Measurements from ENCODE around the gene CREBRF. TPM values are rescaled to one million over a fixed set of nuclear protein-coding genes. Genes with fewer than 3 reads are reported as not detected.

The CREBRF gene
- total and polyA plus RNA-seq, 2 of the 4 experiments (the other 2 are of a cell fraction), result 3.2 to 16.1 TPM

DNA sequence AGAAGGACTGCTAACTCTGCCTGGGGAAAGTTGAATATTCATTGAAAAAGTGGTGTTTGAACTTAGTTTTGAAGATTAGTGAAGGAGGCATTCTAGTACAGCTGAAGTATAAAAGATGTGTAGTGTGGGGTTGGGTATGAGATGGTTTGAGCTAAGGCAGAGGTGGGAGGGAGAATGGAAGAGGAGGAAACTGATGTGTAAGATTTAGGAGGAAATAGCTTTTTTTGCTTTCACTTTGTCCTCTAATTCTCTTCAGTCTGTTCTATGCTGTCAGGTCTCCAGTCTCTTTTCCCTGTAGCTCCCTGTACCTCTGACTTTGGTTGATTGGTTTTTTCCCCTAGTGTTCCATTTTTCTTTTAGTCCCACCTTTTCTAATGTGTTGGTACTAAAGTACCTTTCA, 9.0 kb downstream of the CREBRF start:
- Histone ChIP-seq H3K9ac (ENCODE audit: low read depth, low read length) (peak overlapping the region; percentile 2; the same call in 1 of the 2 replicates), H4K20me1 (ENCODE audit: insufficient read depth, low read length) (peaks cover 13% of the 10 kb centered on the region; the same call in 1 of the 2 replicates), H2AK9ac (replicated peaks; ENCODE audit: low read depth, low read length, poor library complexity) (no peak overlapping the region), H3K23ac (ENCODE audit: low read depth, low read length) (no peak overlapping the region), H3K14ac (replicated peaks; ENCODE audit: low read depth, low read length) (no peak overlapping the region), H3K18ac (ENCODE audit: low read depth, low read length) (no peak overlapping the region), H3K27me3 (ENCODE audit: control insufficient read depth, insufficient read depth, low read length) (no peaks in the 10 kb centered on the region), H4K91ac (ENCODE audit: insufficient read depth, low read depth, low read length) (no peak overlapping the region), H2AK5ac (ENCODE audit: low read depth, low read length) (no peak overlapping the region), H3K4me3 (ENCODE audit: insufficient read depth, low read depth, low read length) (no peak overlapping the region), H3K56ac (ENCODE audit: extremely low read depth, insufficient read depth, low read length) (no peak overlapping the region), H3K9me1 (ENCODE audit: insufficient read depth, low read length) (peaks cover 3% of the 10 kb centered on the region; the same call in 1 of the 2 replicates), H3K4me2 (ENCODE audit: low read depth, low read length) (0 out of 2 replicates have a peak overlapping the region, but pooled peaks have one; percentile 16), H2AFZ (replicated peaks; ENCODE audit: low read length, poor library complexity) (no peak overlapping the region), H3K79me1 (ENCODE audit: low read depth in 1 of 2, low read length in 2 of 2) (peaks cover 24 to 32% of the 10 kb centered on the region in 2 experiments), H3K4ac (ENCODE audit: low read depth, low read length) (no peak overlapping the region), H4K8ac (ENCODE audit: low read depth in 2 of 2, low read length in 2 of 2) (no peak overlapping the region), H2BK20ac (ENCODE audit: low read depth, low read length) (no peak overlapping the region), H3K9me3 (ENCODE audit: control insufficient read depth, insufficient read depth, low read length) (no peaks in the 10 kb centered on the region), H4K5ac (ENCODE audit: low read depth, low read length) (no peak overlapping the region), H2BK5ac (ENCODE audit: low read depth, low read length, poor library complexity, severe bottlenecking) (no peak overlapping the region), H2BK120ac (ENCODE audit: low read depth, low read length) (no peak overlapping the region), H3K4me1 (ENCODE audit: control insufficient read depth, insufficient read depth, low read length) (no peaks in the 10 kb centered on the region), H3K27ac (ENCODE audit: insufficient read depth, low read length) (no peak overlapping the region), H2BK15ac (ENCODE audit: low read depth, low read length) (no peak overlapping the region), H3K36me3 (ENCODE audit: control insufficient read depth, insufficient read depth, low read length) (peaks cover 6% of the 10 kb centered on the region; the same call in 1 of the 2 replicates)
- no TSS peak for BruUV-seq (replicated peaks)
- POLR2A ChIA-PET (ENCODE audit: unreplicated experiment), result no interaction called here
- ATAC-seq (ENCODE audit: low read depth), result no peak
- intact Hi-C loops (cut with micrococcal nuclease) (no loop called here), in situ Hi-C loops (cut with MboI; ENCODE audit: low sequenced_read_pairs) (no loop called here), dilution Hi-C loops (cut with HindIII; ENCODE audit: low sequenced_read_pairs, unreplicated experiment) (no loop called here)
- no peak for DNase-seq
- CTCF ChIA-PET, result no interaction called here
- TF ChIP-seq SMC3 (IDR thresholded peaks at IDR 0.05; ENCODE audit: low read depth, low read length) (no peak), RAD21 (IDR thresholded peaks at IDR 0.05; ENCODE audit: low read length) (no peak)

Measured in IMR-90 (cell line).